K562 (cell line): ENCODE results near the gene PPP1R14D. TPM values are rescaled to one million over a fixed set of nuclear protein-coding genes. Genes with fewer than 3 reads are reported as not detected.

Source experiments
- BRCA1 ChIP-seq, 2 experiments: fragments of 450-650 bp in 1 of 2; sonication (generic) in 1 of 2; formaldehyde crosslinking in 1 of 2; IDR thresholded peaks; 2 replicates each; pipeline versions ENCODE4 v1.5.0 to v1.6.1; 2017 to 2020; ENCODE audit warnings: mild to moderate bottlenecking in 1 of 2, missing genetic modification reagents in 1 of 2
- C11orf30 ChIP-seq: fragments of 450-650 bp; IDR thresholded peaks from 2 replicates; pipeline ENCODE4 v1.6.1; 2016; ENCODE audit warnings: low read depth, mild to moderate bottlenecking
- CCAR2 ChIP-seq: fragments of 200-400 bp; formaldehyde crosslinking; IDR thresholded peaks from 2 replicates; pipeline ENCODE4 v1.6.1; 2017; ENCODE audit warnings: mild to moderate bottlenecking, low read depth, low read length
- HMG20A ChIP-seq: fragments of 450-650 bp; formaldehyde crosslinking; conservative IDR thresholded peaks from 2 replicates; pipeline ENCODE4 v1.4.0; 2020; ENCODE audit warnings: mild to moderate bottlenecking, mixed read lengths
- MAFK ChIP-seq: IDR thresholded peaks from 2 replicates; pipeline ENCODE4 v1.6.1; 2011; ENCODE audit warnings: low read length, improper control_type of control experiment
- PYGO2 ChIP-seq: fragments of 450-650 bp; IDR thresholded peaks from 2 replicates; pipeline ENCODE4 v1.6.1; 2016; ENCODE audit warnings: mild to moderate bottlenecking, missing genetic modification characterization, moderate library complexity, missing compliant biosample characterization
- RBM22 ChIP-seq: fragments of 200-400 bp; formaldehyde crosslinking; IDR thresholded peaks from 2 replicates; pipeline ENCODE4 v1.6.1; 2018; ENCODE audit warnings: low read length, low read depth; ENCODE audit not compliant: poor library complexity, severe bottlenecking
- RNF2 ChIP-seq: sonication (generic); IDR thresholded peaks from 2 replicates; pipeline ENCODE4 v1.6.1; 2016
- STAT6 ChIP-seq: sonication (generic); formaldehyde crosslinking; IDR thresholded peaks from 2 replicates; pipeline ENCODE4 v1.8.1; 2023; ENCODE audit warnings: mild to moderate bottlenecking, missing genetic modification reagents
- U2AF2 ChIP-seq: fragments of 200-400 bp; formaldehyde crosslinking; optimal IDR thresholded peaks from 2 replicates; pipeline ENCODE3; 2017; ENCODE audit warnings: low read depth, mild to moderate bottlenecking, low read length
- ZNF561 ChIP-seq: fragments of 450-650 bp; formaldehyde crosslinking; conservative IDR thresholded peaks from 2 replicates; pipeline ENCODE4 v1.4.0; 2020; ENCODE audit warnings: mild to moderate bottlenecking, moderate library complexity
- polyA plus RNA-seq, 8 experiments: library from polyadenylated mRNA; depleted of rRNA in 4 of 8; stranded (reverse) in 5 of 8; unstranded in 3 of 8; fragments of >200 nt; fragmentation: Nextera tagmentation in 2 of 8; fragmentation: Illumina TruSeq in 1 of 8; extraction: Ambion mirVana in 2 of 8; extraction: Trizol in 1 of 8; gene quantifications; 2 replicates each; pipeline versions ENCODE4 v1.2.1 to v1.2.3, GENCODE V29; 2011 to 2014; ENCODE audit warnings: inconsistent platforms in 1 of 8, missing spikeins in 1 of 8
- total RNA-seq, 7 experiments: library from RNA; depleted of rRNA in 6 of 7; stranded (reverse); fragments of >200 nt in 6 of 7; fragmentation: Illumina TruSeq in 2 of 7; extraction: Trizol in 2 of 7; gene quantifications; 2 replicates each; pipeline versions ENCODE4 v1.2.1 to v1.2.3, GENCODE V29; 2011 to 2021; ENCODE audit warnings: low replicate concordance in 1 of 7
- TF ChIP-seq, protein P1 (sequence below): sonication (generic); formaldehyde crosslinking; IDR thresholded peaks from 2 replicates; pipeline ENCODE4 v1.8.1; 2023; ENCODE audit warnings: mild to moderate bottlenecking, missing genetic modification reagents
- TF ChIP-seq, protein P2 (sequence below): fragments of 450-650 bp; formaldehyde crosslinking; IDR thresholded peaks from 2 replicates; pipeline ENCODE4 v1.4.0; 2020; ENCODE audit warnings: mild to moderate bottlenecking, mixed read lengths
- TF ChIP-seq, protein P3 (sequence below), 2 experiments: fragments of 150-350 bp in 1 of 2; IDR thresholded peaks; 2 replicates each; pipeline ENCODE4 v1.6.1; 2012 to 2016; ENCODE audit warnings: low read depth in 2 of 2, low read length in 2 of 2, mild to moderate bottlenecking in 1 of 2, moderate library complexity in 1 of 2

Gene PPP1R14D
- total and polyA plus RNA-seq, 9 of the 15 experiments (the other 6 are each of a cell fraction or from before 2014, with no cell fraction given), result 0.11 to 0.18 TPM; not detected in 7

- TF ChIP-seq, protein P1, sequence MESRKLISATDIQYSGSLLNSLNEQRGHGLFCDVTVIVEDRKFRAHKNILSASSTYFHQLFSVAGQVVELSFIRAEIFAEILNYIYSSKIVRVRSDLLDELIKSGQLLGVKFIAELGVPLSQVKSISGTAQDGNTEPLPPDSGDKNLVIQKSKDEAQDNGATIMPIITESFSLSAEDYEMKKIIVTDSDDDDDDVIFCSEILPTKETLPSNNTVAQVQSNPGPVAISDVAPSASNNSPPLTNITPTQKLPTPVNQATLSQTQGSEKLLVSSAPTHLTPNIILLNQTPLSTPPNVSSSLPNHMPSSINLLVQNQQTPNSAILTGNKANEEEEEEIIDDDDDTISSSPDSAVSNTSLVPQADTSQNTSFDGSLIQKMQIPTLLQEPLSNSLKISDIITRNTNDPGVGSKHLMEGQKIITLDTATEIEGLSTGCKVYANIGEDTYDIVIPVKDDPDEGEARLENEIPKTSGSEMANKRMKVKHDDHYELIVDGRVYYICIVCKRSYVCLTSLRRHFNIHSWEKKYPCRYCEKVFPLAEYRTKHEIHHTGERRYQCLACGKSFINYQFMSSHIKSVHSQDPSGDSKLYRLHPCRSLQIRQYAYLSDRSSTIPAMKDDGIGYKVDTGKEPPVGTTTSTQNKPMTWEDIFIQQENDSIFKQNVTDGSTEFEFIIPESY, result no peak
- TF ChIP-seq RNF2 (no peak), U2AF2 (no peak), HMG20A (CRISPR knock-in tag) (no peak), MAFK (0 out of 2 replicates have a peak, but pooled peaks have one; percentile 48), BRCA1 (IDR thresholded peaks at IDR 0.05) (no peak), BRCA1 (CRISPR knock-in tag; IDR thresholded peaks at IDR 0.05) (no peak), CCAR2 (no peak), PYGO2 (tag) (no peak), RBM22 (no peak), STAT6 (CRISPR knock-in tag) (no peak), ZNF561 (CRISPR knock-in tag) (no peak), C11orf30 (peak; percentile 83)
- TF ChIP-seq, protein P2, sequence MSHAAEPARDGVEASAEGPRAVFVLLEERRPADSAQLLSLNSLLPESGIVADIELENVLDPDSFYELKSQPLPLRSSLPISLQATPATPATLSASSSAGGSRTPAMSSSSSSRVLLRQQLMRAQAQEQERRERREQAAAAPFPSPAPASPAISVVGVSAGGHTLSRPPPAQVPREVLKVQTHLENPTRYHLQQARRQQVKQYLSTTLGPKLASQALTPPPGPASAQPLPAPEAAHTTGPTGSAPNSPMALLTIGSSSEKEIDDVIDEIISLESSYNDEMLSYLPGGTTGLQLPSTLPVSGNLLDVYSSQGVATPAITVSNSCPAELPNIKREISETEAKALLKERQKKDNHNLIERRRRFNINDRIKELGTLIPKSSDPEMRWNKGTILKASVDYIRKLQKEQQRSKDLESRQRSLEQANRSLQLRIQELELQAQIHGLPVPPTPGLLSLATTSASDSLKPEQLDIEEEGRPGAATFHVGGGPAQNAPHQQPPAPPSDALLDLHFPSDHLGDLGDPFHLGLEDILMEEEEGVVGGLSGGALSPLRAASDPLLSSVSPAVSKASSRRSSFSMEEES (CRISPR knock-in tag), result peak; percentile 67
- TF ChIP-seq, protein P3, sequence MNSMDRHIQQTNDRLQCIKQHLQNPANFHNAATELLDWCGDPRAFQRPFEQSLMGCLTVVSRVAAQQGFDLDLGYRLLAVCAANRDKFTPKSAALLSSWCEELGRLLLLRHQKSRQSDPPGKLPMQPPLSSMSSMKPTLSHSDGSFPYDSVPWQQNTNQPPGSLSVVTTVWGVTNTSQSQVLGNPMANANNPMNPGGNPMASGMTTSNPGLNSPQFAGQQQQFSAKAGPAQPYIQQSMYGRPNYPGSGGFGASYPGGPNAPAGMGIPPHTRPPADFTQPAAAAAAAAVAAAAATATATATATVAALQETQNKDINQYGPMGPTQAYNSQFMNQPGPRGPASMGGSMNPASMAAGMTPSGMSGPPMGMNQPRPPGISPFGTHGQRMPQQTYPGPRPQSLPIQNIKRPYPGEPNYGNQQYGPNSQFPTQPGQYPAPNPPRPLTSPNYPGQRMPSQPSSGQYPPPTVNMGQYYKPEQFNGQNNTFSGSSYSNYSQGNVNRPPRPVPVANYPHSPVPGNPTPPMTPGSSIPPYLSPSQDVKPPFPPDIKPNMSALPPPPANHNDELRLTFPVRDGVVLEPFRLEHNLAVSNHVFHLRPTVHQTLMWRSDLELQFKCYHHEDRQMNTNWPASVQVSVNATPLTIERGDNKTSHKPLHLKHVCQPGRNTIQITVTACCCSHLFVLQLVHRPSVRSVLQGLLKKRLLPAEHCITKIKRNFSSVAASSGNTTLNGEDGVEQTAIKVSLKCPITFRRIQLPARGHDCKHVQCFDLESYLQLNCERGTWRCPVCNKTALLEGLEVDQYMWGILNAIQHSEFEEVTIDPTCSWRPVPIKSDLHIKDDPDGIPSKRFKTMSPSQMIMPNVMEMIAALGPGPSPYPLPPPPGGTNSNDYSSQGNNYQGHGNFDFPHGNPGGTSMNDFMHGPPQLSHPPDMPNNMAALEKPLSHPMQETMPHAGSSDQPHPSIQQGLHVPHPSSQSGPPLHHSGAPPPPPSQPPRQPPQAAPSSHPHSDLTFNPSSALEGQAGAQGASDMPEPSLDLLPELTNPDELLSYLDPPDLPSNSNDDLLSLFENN (IDR thresholded peaks at IDR 0.05; ENCODE audit: low read depth in 2 of 2, low read length in 2 of 2), result no peak
Observed at GRCh38 chr15:40829115-40829514, 607 bp upstream of the PPP1R14D start (continued).
